ENCODE results near the gene CAMK2G.
"Not testable (repeated sequence)": the region's sequence is repeated elsewhere in the genome, so short reads cannot be mapped to it uniquely, and the experiment has no call there.

The CAMK2G gene

DNA sequence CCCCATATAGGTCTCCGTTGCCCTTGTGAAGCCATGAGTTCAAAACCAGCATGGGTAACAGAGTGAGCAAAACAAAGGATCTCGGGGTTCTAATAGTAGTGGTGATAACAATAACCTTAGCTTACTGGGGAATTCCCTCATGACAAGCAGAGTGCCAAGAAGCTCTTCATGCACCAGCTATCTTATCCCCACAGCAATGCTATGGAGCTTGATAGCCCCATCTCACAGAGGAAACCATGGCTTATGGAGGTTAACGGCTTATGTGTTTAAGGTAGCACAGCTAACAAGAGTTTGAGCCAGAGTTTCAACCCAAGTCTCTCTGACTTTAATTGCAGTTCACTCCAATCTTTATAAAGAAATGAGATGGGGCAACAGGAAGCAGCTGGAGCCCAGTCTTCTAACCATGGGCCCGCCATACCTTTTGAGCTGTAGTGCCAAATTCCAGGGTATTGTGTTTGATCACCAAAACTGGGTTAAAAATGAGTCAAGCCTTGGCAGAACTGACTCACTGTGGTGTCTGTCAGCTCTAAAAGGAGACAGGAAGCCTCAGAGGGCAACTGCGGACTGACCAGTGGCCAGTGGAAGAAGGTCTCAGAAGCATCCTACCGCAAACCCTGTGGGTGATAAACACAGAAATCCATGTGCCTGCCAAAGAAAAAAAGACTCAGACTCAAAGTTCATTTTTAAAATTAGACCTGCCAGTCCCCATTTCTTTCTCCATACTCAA lies 20.1 kb upstream of the CAMK2G start:
- peak; percentile 97 for DNase-seq (ENCODE audit: low read depth)
- TF ChIP-seq, protein P1, sequence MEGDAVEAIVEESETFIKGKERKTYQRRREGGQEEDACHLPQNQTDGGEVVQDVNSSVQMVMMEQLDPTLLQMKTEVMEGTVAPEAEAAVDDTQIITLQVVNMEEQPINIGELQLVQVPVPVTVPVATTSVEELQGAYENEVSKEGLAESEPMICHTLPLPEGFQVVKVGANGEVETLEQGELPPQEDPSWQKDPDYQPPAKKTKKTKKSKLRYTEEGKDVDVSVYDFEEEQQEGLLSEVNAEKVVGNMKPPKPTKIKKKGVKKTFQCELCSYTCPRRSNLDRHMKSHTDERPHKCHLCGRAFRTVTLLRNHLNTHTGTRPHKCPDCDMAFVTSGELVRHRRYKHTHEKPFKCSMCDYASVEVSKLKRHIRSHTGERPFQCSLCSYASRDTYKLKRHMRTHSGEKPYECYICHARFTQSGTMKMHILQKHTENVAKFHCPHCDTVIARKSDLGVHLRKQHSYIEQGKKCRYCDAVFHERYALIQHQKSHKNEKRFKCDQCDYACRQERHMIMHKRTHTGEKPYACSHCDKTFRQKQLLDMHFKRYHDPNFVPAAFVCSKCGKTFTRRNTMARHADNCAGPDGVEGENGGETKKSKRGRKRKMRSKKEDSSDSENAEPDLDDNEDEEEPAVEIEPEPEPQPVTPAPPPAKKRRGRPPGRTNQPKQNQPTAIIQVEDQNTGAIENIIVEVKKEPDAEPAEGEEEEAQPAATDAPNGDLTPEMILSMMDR (IDR thresholded peaks at IDR 0.05; ENCODE audit: low read depth, low read length, missing control alignments) = no peak
- no peak overlapping the region for H3K4me3 ChIP-seq (ENCODE audit: low read depth, low read length)
- in situ Hi-C loops (cut with HindIII; ENCODE audit: low sequenced_read_pairs) = loop anchor here (25.0 kb wide), 2 partner anchors 218 to 318 kb away; no protein-coding TSS in a partner anchor

DNA sequence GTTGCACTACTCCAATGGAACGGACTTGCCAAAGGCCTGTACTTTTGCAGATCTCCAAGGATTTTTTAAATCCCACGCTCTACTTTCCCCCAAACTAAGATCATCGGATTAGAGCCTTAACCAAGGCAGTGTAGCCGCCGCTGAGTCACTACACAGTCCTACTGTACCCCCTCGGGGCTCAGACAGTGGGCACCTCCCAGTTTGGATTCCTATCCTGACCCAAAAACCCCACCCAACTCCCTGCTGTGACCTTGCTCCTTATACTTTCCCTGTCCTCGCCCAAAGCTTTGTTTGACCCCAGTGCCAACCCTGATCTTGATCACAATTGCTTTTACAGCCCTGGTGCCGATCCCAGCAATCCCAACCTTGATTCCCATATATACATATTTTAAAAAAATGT lies 19.1 kb upstream of the CAMK2G start:
- no peak for DNase-seq (ENCODE audit: low read depth)
- H3K4me3 ChIP-seq (ENCODE audit: low read depth, low read length) = no peak overlapping the region
- in situ Hi-C loops (cut with HindIII; ENCODE audit: low sequenced_read_pairs) = loop anchor here (25.0 kb wide), 2 partner anchors 219 to 319 kb away; no protein-coding TSS in a partner anchor
- TF ChIP-seq, protein P1 (IDR thresholded peaks at IDR 0.05; ENCODE audit: low read depth, low read length, missing control alignments) = no peak

DNA sequence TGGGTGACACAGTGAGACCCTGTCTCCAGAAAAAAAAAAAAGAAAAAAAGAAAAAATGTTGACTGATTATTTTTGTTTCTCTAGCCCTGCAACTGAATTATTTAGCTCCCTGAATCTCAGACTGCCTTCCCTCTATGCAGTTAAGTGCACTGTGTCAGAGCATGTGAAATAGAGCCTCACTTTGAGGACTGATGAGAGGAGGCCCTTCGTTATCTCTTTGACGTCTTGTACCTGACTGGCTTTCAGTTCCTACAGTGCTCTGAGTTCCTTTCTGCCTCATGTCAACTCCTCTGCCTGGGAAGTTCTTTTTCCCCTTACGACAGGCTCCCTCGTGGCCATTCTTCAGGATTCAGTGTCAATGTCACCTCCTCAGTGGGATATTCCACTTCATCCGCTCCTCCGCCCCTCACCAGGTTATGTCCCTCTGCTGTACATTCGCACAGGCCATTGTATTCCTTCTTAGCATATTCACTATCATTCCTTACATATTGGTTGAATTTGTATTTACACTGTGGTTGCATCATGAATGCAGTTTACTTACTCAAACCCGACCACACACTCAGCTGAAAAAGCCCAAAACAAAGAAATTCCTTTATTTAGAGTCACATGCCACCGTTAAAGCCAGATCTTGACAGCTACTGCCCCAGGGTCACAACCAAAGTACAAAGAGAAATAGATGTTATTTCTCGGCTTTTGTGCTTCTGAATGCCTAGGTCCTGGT lies 18.1 kb upstream of the CAMK2G start:
- TF ChIP-seq, protein P1 (IDR thresholded peaks at IDR 0.05; ENCODE audit: low read depth, low read length, missing control alignments) = no peak
- no peak overlapping the region for H3K4me3 ChIP-seq (ENCODE audit: low read depth, low read length)
- DNase-seq (ENCODE audit: low read depth) = no peak
- in situ Hi-C loops (cut with HindIII; ENCODE audit: low sequenced_read_pairs) = loop anchor here (25.0 kb wide), 2 partner anchors 220 to 320 kb away; no protein-coding TSS in a partner anchor

DNA sequence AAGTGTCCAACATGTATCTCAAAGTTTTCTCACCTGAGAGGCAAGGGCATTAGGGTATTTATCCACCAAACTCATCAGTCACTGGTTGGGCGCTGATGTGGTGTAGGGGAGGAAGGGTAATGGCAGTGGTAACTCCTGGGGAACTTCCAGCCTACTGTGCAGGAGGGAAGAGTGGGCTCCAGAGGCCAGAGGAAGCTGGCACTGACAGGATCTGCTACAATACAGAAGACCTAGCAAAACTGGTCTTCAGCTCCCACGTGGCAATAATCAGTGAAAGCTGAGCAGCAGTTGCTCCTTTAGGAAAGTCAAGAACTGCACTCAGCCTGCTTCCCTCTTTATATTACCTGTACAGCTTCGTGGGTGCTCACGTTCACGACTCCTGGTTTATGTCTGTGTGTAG lies 17.2 kb upstream of the CAMK2G start:
- TF ChIP-seq, protein P1 (IDR thresholded peaks at IDR 0.05; ENCODE audit: low read depth, low read length, missing control alignments) = no peak
- H3K4me3 ChIP-seq (ENCODE audit: low read depth, low read length) = no peak overlapping the region
- in situ Hi-C loops (cut with HindIII; ENCODE audit: low sequenced_read_pairs) = loop anchor here (25.0 kb wide), 2 partner anchors 221 to 321 kb away; no protein-coding TSS in a partner anchor
- DNase-seq (ENCODE audit: low read depth) = no peak

DNA sequence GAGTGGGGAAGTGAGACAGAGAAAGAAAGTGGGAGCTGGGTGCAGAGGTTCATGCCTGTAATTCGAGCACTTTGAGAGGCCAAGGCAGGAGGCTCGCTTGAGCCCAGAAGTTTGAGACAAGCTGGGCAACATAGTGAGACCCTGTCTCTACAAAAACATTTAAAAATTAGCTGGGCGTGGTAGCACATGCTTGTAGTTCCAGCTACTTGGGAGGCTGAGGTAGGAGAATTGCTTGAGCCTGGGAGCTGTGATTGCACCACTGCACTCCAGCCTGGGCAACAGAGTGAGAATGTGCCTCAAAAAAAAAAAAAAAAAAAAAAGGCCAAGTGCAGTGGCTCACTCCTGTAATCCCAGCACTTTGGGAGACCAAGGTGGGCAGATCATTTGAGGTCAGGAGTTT lies 16.5 kb upstream of the CAMK2G start:
- in situ Hi-C loops (cut with HindIII; ENCODE audit: low sequenced_read_pairs) = loop anchor here (25.0 kb wide), 2 partner anchors 221 to 321 kb away; no protein-coding TSS in a partner anchor
- DNase-seq (ENCODE audit: low read depth); H3K4me3 ChIP-seq (ENCODE audit: low read depth, low read length): not testable (repeated sequence)

DNA sequence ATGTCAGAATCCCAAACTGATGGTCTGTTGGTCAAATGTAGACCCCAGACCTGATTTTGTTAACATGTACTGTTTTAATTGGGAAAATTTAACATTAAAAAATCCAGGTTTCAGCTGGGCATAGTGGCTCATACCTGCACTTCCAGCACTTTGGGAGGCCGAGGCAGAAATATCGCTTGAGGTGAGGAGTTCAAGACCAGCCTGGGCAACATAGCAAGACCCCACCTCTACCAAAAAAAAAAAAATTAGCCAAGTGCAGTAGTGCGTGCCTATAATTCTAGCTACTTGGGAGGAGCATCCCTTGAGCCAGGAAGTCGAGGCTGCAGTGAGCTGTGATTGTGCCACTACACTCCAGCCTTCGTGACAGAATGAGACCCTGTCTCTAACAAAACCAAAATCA lies 15.9 kb upstream of the CAMK2G start:
- in situ Hi-C loops (cut with HindIII; ENCODE audit: low sequenced_read_pairs) = loop anchor here (25.0 kb wide), 2 partner anchors 222 to 322 kb away; no protein-coding TSS in a partner anchor
- TF ChIP-seq, protein P1 (IDR thresholded peaks at IDR 0.05; ENCODE audit: low read depth, low read length, missing control alignments) = no peak
- no peak for DNase-seq (ENCODE audit: low read depth)
- no peak overlapping the region for H3K4me3 ChIP-seq (ENCODE audit: low read depth, low read length)

DNA sequence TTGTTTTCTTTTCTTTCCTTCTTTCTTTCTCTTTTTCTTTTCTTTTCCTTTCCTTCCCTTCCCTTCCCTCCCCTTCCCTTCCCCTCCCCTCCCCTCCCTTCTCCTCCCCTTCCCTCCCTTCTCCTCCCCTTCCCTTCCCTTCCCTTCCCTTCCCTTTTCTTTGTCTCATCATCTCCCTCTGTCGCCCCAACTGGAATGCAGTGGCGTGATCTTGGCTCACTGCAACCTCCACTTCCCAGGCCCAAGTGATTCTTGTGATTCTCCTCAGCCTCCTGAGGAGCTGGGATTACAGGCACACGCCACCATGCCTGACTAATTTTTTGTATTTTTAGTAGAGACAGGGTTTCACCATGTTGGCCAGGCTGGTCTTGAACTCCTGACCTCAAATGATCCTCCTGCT lies 15.1 kb upstream of the CAMK2G start:
- not testable (repeated sequence) for DNase-seq (ENCODE audit: low read depth); H3K4me3 ChIP-seq (ENCODE audit: low read depth, low read length)
- in situ Hi-C loops (cut with HindIII; ENCODE audit: low sequenced_read_pairs) = loop anchor here (25.0 kb wide), 2 partner anchors 223 to 323 kb away; no protein-coding TSS in a partner anchor
